ENCODE measurements around the gene MMP14. TPM values are rescaled to one million over a fixed set of nuclear protein-coding genes. Genes with fewer than 3 reads are reported as not detected.

Gene MMP14
- total RNA-seq, 1 experiment from 2014 or later = 17.8 TPM

GRCh38 chr14:22861651-22862050 is 25.3 kb downstream of the MMP14 start:
- TF ChIP-seq POLR2A (IDR thresholded peaks at IDR 0.05; ENCODE audit: borderline replicate concordance, extremely low read depth, insufficient read depth, insufficient read length) (no peak), RAD21 (IDR thresholded peaks at IDR 0.05; ENCODE audit: low read depth) (no peak), ZFX (IDR thresholded peaks at IDR 0.05) (no peak), POLR2AphosphoS5 (IDR thresholded peaks at IDR 0.05; ENCODE audit: low read depth, low read length) (no peak), YY1 (IDR thresholded peaks at IDR 0.05; ENCODE audit: extremely low read depth, insufficient replicate concordance, low read depth, low read length) (no peak), SRF (IDR thresholded peaks at IDR 0.05; ENCODE audit: low read depth) (no peak), SP1 (IDR thresholded peaks at IDR 0.05; ENCODE audit: low read depth) (no peak)
- DNase-seq (ENCODE audit: low read depth, low spot score) (no peak), ATAC-seq (no peak)
- ChIA-PET RAD21 (ENCODE audit: low non-redundant PET in 1 of 2, low total read pairs in 2 of 2, uncharacterized antibody in 2 of 2, unreplicated experiment in 2 of 2) (no interaction called here), POLR2A (interaction anchor here (1.3 kb wide), 1 partner anchor 10 kb away, joined by 3 read pairs; the partner anchor contains the start of gene LRP10), CTCF (interaction anchor here (2.2 kb wide), 1 partner anchor 10 kb away, joined by 10 read pairs; the partner anchor contains the start of gene LRP10)
- Histone ChIP-seq H3K79me2 (ENCODE audit: insufficient read depth, low read length) (no peaks in the 10 kb centered on the region), H4K20me1 (ENCODE audit: insufficient read depth) (no peaks in the 10 kb centered on the region), H3K4me1 (ENCODE audit: control insufficient read depth in 1 of 2, insufficient read depth in 2 of 2, low read length in 2 of 2) (no peaks in the 10 kb centered on the region), H3K36me3 (ENCODE audit: control insufficient read depth in 1 of 2, insufficient read depth in 2 of 2, low read length in 2 of 2) (no peaks in the 10 kb centered on the region), H3K27me3 (ENCODE audit: insufficient read depth, low read length) (no peaks in the 10 kb centered on the region), H3K27ac (ENCODE audit: low read depth, low read length) (no peak overlapping the region), H3K4me2 (ENCODE audit: low read length) (no peak overlapping the region), H3K9ac (ENCODE audit: low read length) (no peak overlapping the region), H3K4me3 (replicated peaks in 1 of 2; ENCODE audit: low read depth in 1 of 2, low read length in 2 of 2) (no peak overlapping the region), H2AFZ (ENCODE audit: low read depth, low read length, poor library complexity, severe bottlenecking) (no peak overlapping the region), H3K9me2 (ENCODE audit: insufficient read depth) (no peaks in the 10 kb centered on the region), H3K9me3 (ENCODE audit: control insufficient read depth in 1 of 2, insufficient read depth in 1 of 2, low read depth in 1 of 2, low read length in 2 of 2) (no peaks in the 10 kb centered on the region)
- intact Hi-C loops (cut with micrococcal nuclease) = no loop called here
- no TSS peak for BruUV-seq (replicated peaks)

GRCh38 chr14:22864979-22865378 is 28.6 kb downstream of the MMP14 start:
- Histone ChIP-seq H2AFZ (ENCODE audit: low read depth, low read length, poor library complexity, severe bottlenecking) (no peak overlapping the region), H3K27ac (ENCODE audit: low read depth, low read length) (no peak overlapping the region), H3K79me2 (ENCODE audit: insufficient read depth, low read length) (no peaks in the 10 kb centered on the region), H3K27me3 (ENCODE audit: insufficient read depth, low read length) (no peaks in the 10 kb centered on the region), H3K4me3 (replicated peaks in 1 of 2; ENCODE audit: low read depth in 1 of 2, low read length in 2 of 2) (no peak overlapping the region), H3K9ac (ENCODE audit: low read length) (no peak overlapping the region), H3K36me3 (ENCODE audit: control insufficient read depth in 1 of 2, insufficient read depth in 2 of 2, low read length in 2 of 2) (no peaks in the 10 kb centered on the region), H3K4me1 (ENCODE audit: control insufficient read depth in 1 of 2, insufficient read depth in 2 of 2, low read length in 2 of 2) (peaks cover 6 to 7% of the 10 kb centered on the region in 2 experiments), H4K20me1 (ENCODE audit: insufficient read depth) (no peaks in the 10 kb centered on the region), H3K4me2 (ENCODE audit: low read length) (no peak overlapping the region), H3K9me2 (ENCODE audit: insufficient read depth) (no peaks in the 10 kb centered on the region), H3K9me3 (ENCODE audit: control insufficient read depth in 1 of 2, insufficient read depth in 1 of 2, low read depth in 1 of 2, low read length in 2 of 2) (no peaks in the 10 kb centered on the region)
- RAD21 ChIA-PET (ENCODE audit: low non-redundant PET in 1 of 2, low total read pairs in 2 of 2, uncharacterized antibody in 2 of 2, unreplicated experiment in 2 of 2) = no interaction called here
- POLR2A ChIA-PET = no interaction called here
- ATAC-seq (no peak), DNase-seq (ENCODE audit: low read depth, low spot score) (no peak)
- intact Hi-C loops (cut with micrococcal nuclease) = no loop called here
- CTCF ChIA-PET = interaction anchor here (1.5 kb wide), 1 partner anchor 10 kb away, joined by 4 read pairs; no protein-coding TSS in a partner anchor
- no TSS peak for BruUV-seq (replicated peaks)
- TF ChIP-seq CEBPB (IDR thresholded peaks at IDR 0.05; ENCODE audit: low read depth) (no peak), CBX3 (IDR thresholded peaks at IDR 0.05; ENCODE audit: low read depth) (no peak), POLR2AphosphoS5 (IDR thresholded peaks at IDR 0.05; ENCODE audit: low read depth, low read length) (no peak), SRF (IDR thresholded peaks at IDR 0.05; ENCODE audit: low read depth) (no peak), ZFX (IDR thresholded peaks at IDR 0.05) (no peak), JUND (IDR thresholded peaks at IDR 0.05) (no peak), ZNF274 (IDR thresholded peaks at IDR 0.05; ENCODE audit: low read depth, low read length) (no peak), YY1 (IDR thresholded peaks at IDR 0.05; ENCODE audit: extremely low read depth, insufficient replicate concordance, low read depth, low read length) (no peak), ZBTB33 (IDR thresholded peaks at IDR 0.05; ENCODE audit: extremely low read depth, insufficient replicate concordance, low read length) (no peak), ATF3 (IDR thresholded peaks at IDR 0.05) (no peak)
